NCI-H2196 treated with DMSO at 0.1 percent for 48 hours (cell line): ENCODE measurements around the gene INPP5A.
"Not testable (repeated sequence)": the region's sequence is repeated elsewhere in the genome, so short reads cannot be mapped to it uniquely, and the experiment has no call there.

Experiments used
- DNase-seq: peaks from one replicate; lab custom pipeline; 2025; ENCODE audit not compliant: unreplicated experiment; lab: John Stamatoyannopoulos, UW

The INPP5A gene

DNA sequence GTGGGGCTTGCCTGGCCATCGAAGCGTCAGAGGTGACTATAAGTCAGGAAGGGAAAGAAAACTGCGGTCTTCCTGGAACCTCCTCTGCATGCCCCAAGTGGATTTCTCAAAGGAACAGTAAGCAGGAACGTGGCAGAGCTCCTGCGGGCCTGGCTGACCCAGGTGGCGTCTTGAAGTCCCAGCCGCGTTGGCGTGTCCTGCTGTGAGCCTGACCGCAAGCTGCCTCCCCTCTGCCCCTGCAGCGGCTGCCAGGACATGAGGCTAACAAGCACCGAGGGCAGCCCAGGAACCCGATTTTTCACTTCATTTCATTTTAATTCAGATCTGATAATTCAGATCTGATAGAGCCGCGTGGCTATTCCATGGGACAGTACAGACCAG, 193.0 kb downstream of the INPP5A start:
- no peak for DNase-seq

GRCh38 chr10:132732518-132732917, 194.9 kb downstream of the INPP5A start:
- no peak for DNase-seq

DNA sequence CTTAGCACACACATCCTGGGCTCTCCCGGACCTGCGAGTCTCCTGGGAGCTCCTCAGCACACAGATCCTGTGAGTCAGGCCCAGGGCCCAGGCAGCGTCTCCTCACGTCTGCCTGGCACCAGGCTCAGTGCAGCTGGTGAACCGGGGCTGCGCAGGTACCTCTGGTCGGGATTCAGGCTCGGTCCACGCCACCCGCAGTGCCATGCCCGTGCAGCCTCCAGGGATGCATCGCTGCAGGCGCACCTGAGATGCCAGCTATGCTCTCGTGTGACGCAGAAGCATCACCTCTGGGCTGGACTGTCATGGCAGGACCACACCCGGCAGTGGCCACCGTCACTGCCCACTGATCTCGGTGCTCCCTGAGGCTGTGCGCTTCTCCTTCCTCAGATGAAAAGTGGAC, 196.3 kb downstream of the INPP5A start:
- no peak for DNase-seq

DNA sequence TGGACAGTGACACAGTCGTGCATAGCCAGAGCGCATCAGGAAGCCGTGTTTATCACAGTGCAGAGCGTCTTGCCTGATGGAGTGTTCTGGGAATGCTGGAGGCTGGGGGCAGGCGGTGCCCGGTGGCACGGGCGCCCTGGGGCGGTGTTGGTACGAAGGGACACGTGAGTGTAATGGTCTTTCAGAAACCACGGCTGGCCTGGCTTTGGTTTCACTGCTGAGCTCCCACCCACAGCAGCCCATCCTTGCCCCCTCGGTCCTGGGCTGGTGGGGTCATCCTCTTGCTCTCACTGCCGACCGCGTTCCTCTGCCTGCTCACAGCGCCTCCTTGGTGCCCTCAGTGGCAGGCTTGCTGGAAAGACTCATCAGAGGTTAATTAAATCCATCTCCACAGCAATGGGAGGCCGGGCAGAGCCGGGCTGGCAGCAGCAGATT, 197.8 kb downstream of the INPP5A start:
- no peak for DNase-seq

DNA sequence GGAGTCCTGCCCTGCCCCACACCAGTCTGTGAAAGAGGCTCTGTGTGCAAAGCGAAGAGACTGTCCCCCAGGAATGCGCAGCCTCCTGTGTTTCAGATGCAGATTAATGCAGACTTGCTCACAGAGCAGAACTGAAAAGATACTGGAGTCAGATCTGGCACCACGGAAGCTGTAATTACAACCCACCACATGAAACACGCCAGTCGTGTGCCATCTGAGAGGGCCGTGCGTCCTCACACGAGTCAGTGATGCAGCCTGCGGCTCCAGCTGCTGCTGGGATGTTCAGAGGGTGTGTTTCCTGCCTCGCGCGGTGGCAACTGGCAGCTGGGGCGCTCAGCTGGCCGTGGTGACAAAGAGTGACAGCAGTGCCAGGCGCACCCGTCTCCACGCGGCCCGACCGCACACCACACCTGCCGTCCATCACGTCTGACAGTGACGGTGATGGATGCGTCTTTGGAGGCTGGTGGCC, 198.4 kb downstream of the INPP5A start:
- DNase-seq: no peak

GRCh38 chr10:132737390-132738048, 199.9 kb downstream of the INPP5A start:
- DNase-seq: no peak

GRCh38 chr10:132738454-132739224, 201.1 kb downstream of the INPP5A start:
- no peak for DNase-seq

GRCh38 chr10:132739225-132739613, 201.6 kb downstream of the INPP5A start:
- no peak for DNase-seq

DNA sequence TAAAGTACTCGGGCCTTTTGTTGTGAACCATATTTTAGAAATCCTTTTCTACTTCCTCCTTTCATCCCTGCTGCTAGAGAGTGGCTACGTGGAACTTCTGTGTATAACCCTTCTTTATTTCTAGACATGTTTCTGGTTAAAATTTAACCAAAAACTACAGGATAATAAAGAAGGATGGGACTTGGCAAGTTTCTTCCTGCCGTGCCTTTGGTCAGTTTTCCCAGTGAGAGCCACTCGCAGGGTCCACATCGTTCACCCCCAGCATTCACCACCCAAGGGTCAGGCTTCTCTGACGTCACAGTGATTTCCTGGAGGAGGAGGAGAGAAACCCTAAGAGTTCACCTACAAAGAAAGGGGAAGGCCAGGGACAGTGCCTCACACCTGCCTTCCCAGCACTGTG, 203.0 kb downstream of the INPP5A start:
- no peak for DNase-seq

- DNase-seq: no peak
Measured at GRCh38 chr10:132742167-132742836, 204.7 kb downstream of the INPP5A start.

DNA sequence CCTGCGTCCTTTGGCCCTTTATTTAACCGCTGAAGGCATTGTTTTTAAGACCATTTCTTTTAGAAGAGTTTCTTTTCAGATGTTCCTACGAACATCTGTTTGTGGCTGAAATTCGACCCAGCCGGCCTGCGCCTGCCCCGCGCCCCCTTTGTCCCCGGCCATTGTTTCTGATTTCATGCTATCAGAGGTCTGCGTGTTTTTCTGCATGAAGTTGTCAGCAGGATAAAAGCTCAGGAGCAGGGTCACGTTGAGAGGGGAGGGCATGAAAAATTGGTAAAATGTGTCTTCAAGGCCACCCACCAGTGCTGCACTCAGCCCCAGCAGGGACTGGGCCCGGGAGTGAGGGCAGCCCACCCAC, 205.2 kb downstream of the INPP5A start:
- DNase-seq: no peak

DNA sequence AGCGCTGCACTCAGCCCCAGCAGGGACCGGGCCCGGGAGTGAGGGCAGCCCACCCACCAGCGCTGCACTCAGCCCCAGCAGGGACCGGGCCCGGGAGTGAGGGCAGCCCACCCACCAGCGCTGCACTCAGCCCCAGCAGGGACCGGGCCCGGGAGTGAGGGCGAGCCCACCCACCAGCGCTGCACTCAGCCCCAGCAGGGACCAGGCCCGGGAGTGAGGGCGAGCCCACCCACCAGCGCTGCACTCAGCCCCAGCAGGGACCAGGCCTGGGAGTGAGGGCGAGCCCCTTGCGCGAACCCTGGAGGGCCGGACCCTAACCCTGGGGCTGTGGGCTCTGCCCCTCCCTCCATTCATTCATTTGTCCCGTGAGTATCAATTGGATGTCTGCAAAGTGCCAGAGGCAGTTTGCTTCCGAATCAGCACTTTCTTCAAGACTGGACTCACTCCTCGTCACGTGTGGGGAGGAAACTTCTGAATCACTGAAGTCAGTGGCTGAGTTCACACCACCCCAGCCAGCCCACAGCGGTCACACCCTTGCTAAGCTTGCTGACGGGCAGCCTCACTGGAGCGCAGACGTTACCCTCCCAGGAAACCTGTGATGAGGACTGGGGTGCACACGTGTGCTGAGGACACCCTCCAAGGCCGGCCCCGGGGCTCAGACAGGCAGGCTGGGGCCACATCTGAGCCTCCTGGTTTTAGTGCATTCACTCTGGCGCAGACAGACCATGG, 205.8 kb downstream of the INPP5A start:
- not testable (repeated sequence) for DNase-seq

DNA sequence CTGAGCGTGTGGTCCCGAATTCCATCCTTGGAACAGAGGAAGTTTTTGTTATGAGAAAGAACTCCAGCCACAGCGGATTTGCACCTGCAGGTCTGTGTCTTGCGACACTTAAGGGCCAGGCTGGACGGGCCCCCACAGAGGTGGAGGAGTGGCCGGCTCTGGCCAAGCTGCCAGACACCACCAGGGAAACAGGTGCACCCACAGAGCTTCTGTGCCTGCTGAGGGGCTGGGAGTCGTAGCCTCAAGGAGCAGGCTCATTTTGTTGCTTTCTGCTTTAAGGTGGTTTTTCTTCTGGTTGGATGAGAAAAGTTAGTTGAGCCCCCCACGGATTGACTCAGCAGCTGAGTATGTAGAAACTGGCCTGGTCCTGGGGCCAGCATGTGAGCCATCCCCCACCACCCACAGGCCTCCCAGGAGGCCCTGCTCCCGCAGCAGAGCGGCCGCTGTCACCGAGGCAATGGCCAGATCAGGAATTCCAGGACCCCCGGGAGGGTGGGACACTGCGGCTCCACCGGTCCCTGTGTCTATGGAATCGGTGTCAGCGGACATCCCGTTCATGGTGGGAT, 206.4 kb downstream of the INPP5A start:
- no peak for DNase-seq

DNA sequence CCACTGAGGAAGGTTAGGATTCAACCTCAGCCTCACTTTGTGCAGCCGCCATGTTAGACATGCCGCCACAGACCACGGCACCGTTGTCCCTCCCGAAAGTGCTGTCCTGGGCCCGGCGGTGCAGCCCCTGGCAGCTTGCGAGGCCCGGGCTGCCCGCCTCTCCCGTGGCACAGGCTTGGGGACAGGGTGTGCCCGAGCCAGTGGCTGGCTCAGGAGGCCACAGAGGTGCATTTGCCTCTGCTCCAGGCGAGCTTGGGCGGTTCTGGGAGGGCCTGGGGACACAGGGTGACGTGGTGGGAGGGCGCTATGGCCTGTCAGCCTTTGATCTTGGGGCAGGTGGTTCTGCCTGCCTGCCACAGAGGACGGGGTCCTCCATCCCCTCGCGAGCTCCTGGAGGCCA, 207.3 kb downstream of the INPP5A start:
- no peak for DNase-seq

- DNase-seq: no peak
Measured at GRCh38 chr10:132745511-132745910, 207.9 kb downstream of the INPP5A start.

DNA sequence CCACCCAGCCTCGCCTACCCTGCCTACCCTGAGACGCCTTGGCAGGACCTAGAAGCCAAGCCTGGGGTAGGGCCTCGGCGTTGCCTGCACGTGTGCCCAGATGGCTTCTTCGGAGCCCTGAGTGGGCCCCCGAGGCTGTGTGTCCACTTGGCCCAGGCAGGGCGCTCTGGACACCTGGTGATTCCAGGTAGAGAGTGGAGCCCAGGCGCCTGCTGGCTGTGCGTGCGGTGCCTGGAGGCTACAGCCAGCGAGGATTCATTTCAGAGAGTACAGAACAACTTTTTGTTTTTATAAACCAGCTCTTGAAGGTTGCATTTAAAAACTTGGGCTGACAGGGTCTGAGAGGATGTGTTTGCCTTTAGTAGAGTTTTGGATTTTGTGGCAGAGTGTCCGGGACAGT, 208.4 kb downstream of the INPP5A start:
- DNase-seq: no peak

- DNase-seq: no peak
Measured at GRCh38 chr10:132746386-132746785, 208.8 kb downstream of the INPP5A start.

GRCh38 chr10:132746801-132747625, 209.4 kb downstream of the INPP5A start:
- DNase-seq: no peak

DNA sequence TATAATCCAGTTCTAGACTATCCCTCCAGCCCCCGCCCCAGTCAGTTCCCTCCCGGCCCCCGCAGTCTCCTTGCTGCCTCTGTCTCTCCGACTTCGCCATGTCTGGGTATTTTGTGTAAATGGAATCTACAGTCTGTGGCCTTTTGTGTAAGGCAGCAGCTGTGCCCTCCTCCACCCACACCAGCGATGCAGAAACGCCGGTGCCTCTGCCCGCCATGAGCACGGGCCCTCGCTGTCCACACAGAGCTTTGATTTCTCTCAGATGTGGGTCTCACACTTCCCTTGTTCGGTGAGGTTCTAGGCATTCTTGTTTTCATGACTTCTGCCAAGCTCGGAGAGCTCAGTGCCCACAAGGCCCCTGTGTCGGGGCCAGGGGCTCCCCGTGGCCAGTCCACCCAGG, 210.5 kb downstream of the INPP5A start:
- DNase-seq: no peak
